Measurements from ENCODE around the gene PTPN3. TPM values are rescaled to one million over a fixed set of nuclear protein-coding genes. Genes with fewer than 3 reads are reported as not detected.
"Not testable (repeated sequence)": the region's sequence is repeated elsewhere in the genome, so short reads cannot be mapped to it uniquely, and the experiment has no call there.

PTPN3 gene, protein sequence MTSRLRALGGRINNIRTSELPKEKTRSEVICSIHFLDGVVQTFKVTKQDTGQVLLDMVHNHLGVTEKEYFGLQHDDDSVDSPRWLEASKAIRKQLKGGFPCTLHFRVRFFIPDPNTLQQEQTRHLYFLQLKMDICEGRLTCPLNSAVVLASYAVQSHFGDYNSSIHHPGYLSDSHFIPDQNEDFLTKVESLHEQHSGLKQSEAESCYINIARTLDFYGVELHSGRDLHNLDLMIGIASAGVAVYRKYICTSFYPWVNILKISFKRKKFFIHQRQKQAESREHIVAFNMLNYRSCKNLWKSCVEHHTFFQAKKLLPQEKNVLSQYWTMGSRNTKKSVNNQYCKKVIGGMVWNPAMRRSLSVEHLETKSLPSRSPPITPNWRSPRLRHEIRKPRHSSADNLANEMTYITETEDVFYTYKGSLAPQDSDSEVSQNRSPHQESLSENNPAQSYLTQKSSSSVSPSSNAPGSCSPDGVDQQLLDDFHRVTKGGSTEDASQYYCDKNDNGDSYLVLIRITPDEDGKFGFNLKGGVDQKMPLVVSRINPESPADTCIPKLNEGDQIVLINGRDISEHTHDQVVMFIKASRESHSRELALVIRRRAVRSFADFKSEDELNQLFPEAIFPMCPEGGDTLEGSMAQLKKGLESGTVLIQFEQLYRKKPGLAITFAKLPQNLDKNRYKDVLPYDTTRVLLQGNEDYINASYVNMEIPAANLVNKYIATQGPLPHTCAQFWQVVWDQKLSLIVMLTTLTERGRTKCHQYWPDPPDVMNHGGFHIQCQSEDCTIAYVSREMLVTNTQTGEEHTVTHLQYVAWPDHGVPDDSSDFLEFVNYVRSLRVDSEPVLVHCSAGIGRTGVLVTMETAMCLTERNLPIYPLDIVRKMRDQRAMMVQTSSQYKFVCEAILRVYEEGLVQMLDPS
- 10 to 100 TPM; 23.6 to 26.7 TPM for total RNA-seq

DNA sequence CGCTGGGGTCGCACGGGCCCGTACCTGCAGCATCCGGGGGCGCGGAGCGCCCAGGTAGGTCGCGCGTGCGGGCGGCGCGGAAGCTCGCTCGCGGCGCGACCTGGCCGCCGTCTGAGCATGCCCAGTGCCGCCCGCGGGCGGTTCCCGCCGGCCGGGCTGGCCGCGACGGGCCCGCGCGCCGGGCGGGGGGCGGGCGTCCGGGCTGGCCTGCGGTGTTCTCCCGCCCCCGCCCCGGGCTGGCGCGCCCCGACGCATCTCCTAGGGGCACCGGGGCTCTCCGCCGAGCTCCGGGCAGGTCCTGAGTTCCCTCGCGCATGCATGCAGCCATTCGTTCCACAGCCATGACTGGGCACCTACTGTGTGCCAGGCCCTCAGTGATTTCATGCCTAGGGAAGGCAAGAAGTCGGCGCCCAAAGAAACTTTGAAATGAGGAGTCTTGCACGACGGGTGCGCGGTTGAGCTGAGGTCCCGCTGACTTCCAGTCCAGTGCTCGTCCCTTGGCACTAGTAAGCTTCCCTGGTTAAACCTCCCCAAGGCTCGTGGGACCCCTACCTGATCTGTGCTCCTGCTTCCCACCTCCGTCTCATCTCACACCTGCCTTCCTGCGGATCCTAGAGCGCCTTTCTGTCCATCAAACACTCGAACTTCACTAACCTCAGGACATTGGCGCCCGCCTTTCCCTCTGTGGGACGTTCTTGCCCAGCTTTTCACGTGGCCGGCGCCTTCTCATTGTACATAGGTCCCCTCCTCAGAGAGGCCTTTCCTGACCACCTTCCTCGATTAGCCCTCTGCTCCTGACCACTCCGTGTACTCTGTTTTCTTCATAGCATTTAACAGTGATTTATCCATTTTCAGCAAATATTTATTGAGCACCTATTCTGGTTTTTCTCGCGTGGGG is at the start of gene PTPN3:
Gene PTPN3 (minus strand): TSS at position 113 of the 898 bp plus-strand sequence. CDS start 34,873 bp downstream, outside the sequence.
- intact Hi-C loops (cut with DNase I), result no loop called here
- peak within 1 kb of the TSS; percentile 57 for H3K27ac ChIP-seq
- H3K36me3 ChIP-seq, result no peaks in the 10 kb centered on the region
- H3K9me3 ChIP-seq, result no peaks in the 10 kb centered on the region
- peak within 1 kb of the TSS; percentile 66 to 81 for H3K9ac ChIP-seq (ENCODE audit: low read depth in 2 of 2, low read length in 2 of 2)
- no peaks in the 10 kb centered on the region for H3K4me1 ChIP-seq
- TF ChIP-seq, protein P1, sequence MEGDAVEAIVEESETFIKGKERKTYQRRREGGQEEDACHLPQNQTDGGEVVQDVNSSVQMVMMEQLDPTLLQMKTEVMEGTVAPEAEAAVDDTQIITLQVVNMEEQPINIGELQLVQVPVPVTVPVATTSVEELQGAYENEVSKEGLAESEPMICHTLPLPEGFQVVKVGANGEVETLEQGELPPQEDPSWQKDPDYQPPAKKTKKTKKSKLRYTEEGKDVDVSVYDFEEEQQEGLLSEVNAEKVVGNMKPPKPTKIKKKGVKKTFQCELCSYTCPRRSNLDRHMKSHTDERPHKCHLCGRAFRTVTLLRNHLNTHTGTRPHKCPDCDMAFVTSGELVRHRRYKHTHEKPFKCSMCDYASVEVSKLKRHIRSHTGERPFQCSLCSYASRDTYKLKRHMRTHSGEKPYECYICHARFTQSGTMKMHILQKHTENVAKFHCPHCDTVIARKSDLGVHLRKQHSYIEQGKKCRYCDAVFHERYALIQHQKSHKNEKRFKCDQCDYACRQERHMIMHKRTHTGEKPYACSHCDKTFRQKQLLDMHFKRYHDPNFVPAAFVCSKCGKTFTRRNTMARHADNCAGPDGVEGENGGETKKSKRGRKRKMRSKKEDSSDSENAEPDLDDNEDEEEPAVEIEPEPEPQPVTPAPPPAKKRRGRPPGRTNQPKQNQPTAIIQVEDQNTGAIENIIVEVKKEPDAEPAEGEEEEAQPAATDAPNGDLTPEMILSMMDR (IDR thresholded peaks at IDR 0.05), result no peak
- peaks cover 7% of the 10 kb centered on the region for H3K27me3 ChIP-seq
- DNase-seq, result peak; percentile 45
- H3K4me3 ChIP-seq, result peak within 1 kb of the TSS; percentile 52

DNA sequence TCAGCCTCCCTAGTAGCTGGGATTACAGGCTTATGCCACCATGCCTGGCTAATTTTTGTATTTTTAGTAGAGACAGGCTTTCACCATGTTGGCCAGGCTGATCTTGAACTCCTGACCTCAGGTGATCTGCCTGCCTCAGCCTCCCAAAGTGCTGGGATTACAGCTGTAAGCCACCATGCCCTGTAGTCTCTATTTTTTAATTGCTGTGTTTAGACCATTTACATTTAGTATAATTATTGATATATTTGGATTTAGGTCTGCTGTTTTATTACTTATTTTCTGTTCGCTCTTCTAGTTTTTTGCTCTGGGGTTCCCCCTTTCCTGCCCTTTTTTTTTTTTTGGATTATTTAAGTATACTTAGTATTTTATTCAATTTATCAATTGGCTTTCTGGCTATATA is 46.8 kb upstream of the PTPN3 start:
- H3K4me1 ChIP-seq; H3K27ac ChIP-seq; H3K27me3 ChIP-seq; intact Hi-C loops (cut with DNase I); H3K4me3 ChIP-seq; H3K9ac ChIP-seq (ENCODE audit: low read depth in 2 of 2, low read length in 2 of 2); H3K36me3 ChIP-seq; H3K9me3 ChIP-seq; DNase-seq: not testable (repeated sequence)

DNA sequence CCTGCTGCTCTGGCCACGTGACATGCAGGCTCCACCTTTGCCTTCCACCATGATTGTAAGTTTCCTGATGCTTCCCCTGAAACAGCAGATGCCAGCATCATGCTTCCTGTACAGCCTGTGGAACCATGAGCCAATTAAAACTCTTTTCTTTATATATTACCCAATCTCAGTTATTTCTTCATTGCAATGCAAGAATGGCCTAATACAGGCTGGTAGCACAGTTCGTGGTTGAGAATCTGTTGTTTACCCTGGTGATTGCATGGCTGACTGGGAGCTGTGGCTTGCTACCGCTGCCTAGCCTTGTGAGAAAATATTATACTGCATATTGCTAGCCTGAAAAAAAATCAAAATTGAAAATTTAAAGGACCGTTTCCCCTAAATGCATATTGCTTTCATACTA is 44.8 kb upstream of the PTPN3 start:
- Histone ChIP-seq H3K4me1 (no peaks in the 10 kb centered on the region), H3K4me3 (no peak overlapping the region), H3K9ac (ENCODE audit: low read depth in 2 of 2, low read length in 2 of 2) (no peak overlapping the region), H3K9me3 (no peaks in the 10 kb centered on the region), H3K27me3 (no peaks in the 10 kb centered on the region), H3K36me3 (no peaks in the 10 kb centered on the region), H3K27ac (no peak overlapping the region)
- DNase-seq, result no peak
- TF ChIP-seq, protein P1 (IDR thresholded peaks at IDR 0.05), result no peak
- intact Hi-C loops (cut with DNase I), result no loop called here

DNA sequence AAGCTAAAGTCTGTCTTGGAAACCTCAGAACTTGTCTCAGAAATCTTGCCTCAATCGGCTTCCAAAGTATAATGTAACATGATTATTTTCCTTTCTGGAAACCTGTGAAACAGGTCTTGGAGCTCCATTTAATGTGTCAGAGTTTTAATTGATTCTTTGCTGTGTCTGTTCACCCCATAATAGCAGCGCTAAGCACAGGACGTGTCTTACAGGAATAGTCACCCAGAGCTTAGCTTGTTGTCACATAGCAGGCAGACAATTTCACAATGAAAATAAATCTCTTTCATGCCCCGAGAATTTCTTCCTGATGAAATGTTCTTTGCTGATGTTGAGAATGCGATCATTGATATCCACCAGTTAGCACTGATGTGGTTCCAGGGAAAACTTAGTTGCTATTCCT is 40.2 kb upstream of the PTPN3 start:
- TF ChIP-seq, protein P1 (IDR thresholded peaks at IDR 0.05), result no peak
- no peaks in the 10 kb centered on the region for H3K27me3 ChIP-seq
- H3K9me3 ChIP-seq, result no peaks in the 10 kb centered on the region
- no peaks in the 10 kb centered on the region for H3K36me3 ChIP-seq
- no peak for DNase-seq
- intact Hi-C loops (cut with DNase I), result no loop called here
- H3K27ac ChIP-seq, result no peak overlapping the region
- no peak overlapping the region for H3K9ac ChIP-seq (ENCODE audit: low read depth in 2 of 2, low read length in 2 of 2)
- H3K4me3 ChIP-seq, result no peak overlapping the region
- H3K4me1 ChIP-seq, result no peaks in the 10 kb centered on the region

DNA sequence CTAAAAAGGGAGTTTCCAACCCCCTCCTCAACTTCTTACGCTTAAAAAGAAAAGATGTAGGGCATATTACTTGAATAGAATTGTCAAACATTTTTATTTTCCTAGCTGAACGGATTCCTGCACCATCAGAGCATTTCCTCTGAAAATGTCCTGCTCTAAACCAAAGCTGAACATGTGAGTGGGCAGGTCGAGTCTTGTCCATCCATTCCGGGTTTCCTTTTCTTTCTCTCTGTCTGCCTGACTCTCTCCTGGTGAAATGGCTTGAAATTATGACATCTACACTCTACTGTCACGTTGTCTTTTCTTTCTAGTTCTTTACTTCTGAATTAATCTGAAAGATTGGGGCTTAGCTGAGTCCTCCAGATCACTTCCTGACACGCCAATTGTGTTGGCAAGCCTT is 39.2 kb upstream of the PTPN3 start:
- no peak overlapping the region for H3K27ac ChIP-seq
- TF ChIP-seq, protein P1 (IDR thresholded peaks at IDR 0.05), result no peak
- no peaks in the 10 kb centered on the region for H3K36me3 ChIP-seq
- H3K27me3 ChIP-seq, result no peaks in the 10 kb centered on the region
- no peak for DNase-seq
- intact Hi-C loops (cut with DNase I), result no loop called here
- no peak overlapping the region for H3K4me3 ChIP-seq
- H3K9ac ChIP-seq (ENCODE audit: low read depth in 2 of 2, low read length in 2 of 2), result no peak overlapping the region
- H3K4me1 ChIP-seq, result no peaks in the 10 kb centered on the region
- no peaks in the 10 kb centered on the region for H3K9me3 ChIP-seq

Measured in colonic mucosa (tissue), 4 donors.